D721Med (cell line): ENCODE results near the gene SULT1E1.
"Not testable (repeated sequence)": the region's sequence is repeated elsewhere in the genome, so short reads cannot be mapped to it uniquely, and the experiment has no call there.

ENCODE experiments used
- DNase-seq: peaks from one replicate; pipeline ENCODE4 v3.0.0; 2011; ENCODE audit warnings: low spot score; ENCODE audit not compliant: insufficient read length
- FAIRE-seq: peaks from 2 replicates; lab custom pipeline; 2011; peaks lifted over from hg19 to GRCh38; lab: Jason Lieb, UNC
- TF ChIP-seq, protein P1 (sequence below): IDR thresholded peaks from 2 replicates; pipeline ENCODE4 v1.5.1; 2012; ENCODE audit warnings: mild to moderate bottlenecking, control low read depth; ENCODE audit not compliant: insufficient read depth; ENCODE audit errors: missing control alignments

SULT1E1 gene

DNA sequence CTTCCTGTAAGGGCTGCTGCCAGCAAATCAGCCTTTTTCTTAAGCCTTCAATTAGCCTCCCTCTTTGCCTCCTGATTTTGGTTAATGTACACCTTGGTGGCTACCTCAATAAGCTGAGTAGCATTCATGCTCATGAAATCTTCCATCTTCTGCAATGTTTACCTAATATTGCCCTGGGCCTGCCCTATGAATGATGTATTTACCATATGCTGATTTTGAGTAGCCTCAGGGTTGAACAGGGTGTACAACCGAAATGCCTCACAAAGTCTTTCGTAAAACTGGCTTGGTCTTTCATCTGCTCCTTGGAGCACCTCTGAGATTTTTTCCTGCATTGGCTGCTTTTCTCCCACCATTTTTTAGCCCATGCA lies 29.8 kb downstream of the SULT1E1 start:
- no peak for FAIRE-seq
- TF ChIP-seq, protein P1, sequence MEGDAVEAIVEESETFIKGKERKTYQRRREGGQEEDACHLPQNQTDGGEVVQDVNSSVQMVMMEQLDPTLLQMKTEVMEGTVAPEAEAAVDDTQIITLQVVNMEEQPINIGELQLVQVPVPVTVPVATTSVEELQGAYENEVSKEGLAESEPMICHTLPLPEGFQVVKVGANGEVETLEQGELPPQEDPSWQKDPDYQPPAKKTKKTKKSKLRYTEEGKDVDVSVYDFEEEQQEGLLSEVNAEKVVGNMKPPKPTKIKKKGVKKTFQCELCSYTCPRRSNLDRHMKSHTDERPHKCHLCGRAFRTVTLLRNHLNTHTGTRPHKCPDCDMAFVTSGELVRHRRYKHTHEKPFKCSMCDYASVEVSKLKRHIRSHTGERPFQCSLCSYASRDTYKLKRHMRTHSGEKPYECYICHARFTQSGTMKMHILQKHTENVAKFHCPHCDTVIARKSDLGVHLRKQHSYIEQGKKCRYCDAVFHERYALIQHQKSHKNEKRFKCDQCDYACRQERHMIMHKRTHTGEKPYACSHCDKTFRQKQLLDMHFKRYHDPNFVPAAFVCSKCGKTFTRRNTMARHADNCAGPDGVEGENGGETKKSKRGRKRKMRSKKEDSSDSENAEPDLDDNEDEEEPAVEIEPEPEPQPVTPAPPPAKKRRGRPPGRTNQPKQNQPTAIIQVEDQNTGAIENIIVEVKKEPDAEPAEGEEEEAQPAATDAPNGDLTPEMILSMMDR, result no peak

DNA sequence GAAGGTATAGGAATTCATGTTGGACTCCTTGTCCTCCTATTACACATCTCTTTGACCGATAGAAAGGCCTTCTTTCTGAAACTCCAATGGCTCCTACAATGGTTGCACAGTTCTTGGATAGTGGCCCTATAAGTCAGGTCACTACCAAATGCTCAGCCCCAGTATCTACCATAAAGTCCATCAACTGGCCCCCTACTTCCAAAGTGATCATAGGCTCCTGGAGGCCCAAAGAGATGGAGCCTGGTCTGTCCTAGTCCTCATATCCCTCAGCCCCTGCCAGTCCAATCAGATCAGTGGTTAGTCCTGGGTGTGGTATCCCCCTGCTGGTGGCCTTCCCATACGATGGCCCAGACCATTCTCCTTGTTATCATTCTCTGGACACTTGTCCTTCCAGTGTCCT lies 30.3 kb downstream of the SULT1E1 start:
- TF ChIP-seq, protein P1, result no peak
- DNase-seq (no peak), FAIRE-seq (no peak)

More for the DNA sequence above, 29.8 kb downstream of the SULT1E1 start:
- no peak for DNase-seq

DNA sequence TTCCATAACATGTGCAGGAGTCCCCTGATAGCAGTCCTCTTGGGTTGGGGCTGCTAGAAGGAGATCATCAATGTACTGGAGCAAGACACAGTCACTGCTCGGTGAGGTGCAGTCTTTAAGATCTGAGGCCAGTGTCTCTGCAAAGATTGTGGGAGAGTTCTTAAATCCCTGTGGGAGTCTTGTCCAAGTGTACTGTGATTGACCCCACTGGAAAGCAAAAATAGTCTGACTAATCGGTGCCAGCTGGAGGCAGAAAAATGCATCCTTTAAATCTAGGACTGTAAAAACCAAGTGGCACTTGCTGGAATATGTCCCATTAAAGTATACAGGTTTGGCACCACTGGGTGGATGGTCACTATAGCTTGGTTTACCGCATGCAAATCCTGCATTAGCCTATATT lies 31.1 kb downstream of the SULT1E1 start:
- TF ChIP-seq, protein P1, result no peak
- no peak for FAIRE-seq
- no peak for DNase-seq

DNA sequence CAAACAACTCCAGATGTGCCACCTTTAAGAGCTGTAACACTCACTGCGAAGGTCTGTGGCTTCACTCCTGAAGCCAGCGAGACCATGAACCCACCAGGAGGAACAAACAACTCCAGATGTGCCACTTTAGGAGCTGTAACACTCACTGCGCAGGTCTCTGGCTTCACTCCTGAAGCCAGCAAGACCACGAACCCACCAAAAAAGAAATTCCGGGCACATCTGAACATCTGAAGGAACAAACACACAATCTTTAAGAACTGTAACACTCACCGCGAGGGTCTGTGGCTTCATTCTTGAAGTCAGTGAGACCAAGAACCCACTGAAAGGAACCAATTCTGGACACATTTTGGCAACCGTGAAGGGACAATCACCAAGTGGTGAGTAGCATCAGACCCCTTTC lies 34.9 kb downstream of the SULT1E1 start:
- FAIRE-seq, DNase-seq: not testable (repeated sequence)

DNA sequence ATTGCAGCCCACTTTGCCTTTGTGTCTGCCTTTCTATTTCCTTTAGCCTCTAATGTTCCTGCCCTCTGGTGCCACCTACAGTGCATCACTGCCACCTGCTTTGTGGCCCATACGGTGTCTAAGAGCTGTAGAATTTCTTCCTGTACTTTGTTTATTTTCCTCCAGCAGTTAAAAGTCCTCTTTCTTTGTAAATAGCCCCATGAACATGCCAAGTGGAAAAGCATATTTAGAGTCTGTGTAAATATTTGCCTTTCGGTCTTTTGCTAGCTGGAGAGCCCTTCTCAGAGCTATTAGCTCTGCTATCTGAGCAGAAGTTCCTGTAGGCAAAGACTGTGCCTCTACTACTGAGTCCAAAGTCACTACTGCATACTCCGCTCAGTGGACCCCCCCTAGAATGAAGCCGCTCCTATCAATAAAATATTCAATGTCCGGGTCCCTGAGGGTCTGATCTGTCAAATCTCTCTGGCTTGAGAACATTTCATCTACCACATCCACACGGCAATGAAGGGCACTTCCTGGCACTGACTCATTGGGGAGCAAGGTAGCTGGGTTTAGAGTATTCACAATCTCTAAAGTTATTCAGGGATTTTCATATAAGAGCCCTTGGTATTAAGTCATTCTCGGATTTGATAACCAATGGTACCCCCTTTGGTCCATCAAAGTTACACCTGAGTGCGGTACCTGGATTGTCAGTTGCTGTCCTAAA lies 36.3 kb downstream of the SULT1E1 start:
- FAIRE-seq, result no peak
- no peak for DNase-seq

DNA sequence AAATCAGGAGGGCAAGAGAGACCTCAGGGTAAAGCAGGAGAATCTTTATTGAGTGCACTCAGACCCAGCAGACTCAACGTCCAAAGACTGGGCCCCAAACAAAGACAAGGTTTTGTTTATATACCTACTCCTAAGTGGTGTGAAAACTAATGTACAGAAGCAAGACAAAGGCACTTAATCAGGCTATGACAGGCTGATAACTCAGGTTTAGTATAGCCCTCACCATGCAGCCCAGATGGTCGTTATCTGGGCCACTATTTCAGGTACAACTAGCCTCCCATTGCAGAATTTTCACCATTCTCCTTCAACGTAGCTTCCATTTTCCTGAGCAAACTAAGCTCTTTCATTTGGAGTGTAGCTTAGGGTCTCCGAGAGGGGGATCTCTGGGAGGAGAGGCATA lies 36.9 kb downstream of the SULT1E1 start:
- TF ChIP-seq, protein P1, result no peak
- DNase-seq (no peak), FAIRE-seq (no peak)

More for the DNA sequence above, 36.3 kb downstream of the SULT1E1 start:
- TF ChIP-seq, protein P1, result peak; percentile 9

DNA sequence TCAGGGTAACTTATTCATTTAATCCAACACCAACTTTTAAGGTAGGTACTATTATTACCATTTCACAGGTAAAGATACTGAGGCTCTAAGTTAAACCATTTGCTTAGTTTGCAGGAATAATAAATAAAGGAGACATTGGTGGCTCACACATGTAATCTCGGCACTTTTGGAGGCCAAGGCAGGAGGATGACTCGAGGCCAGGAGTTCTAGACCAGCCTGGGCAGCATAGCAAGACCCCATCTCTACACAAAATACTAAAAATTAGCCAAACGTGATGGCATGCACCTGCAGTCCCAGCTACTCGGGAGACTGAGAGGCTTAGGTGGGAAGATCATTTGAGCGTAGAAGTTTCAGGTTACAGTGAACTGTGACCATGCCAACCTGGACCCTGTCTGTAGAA lies 37.7 kb downstream of the SULT1E1 start:
- DNase-seq, result no peak
- FAIRE-seq, result no peak
- TF ChIP-seq, protein P1, result no peak
